ENCODE measurements around the gene TSPAN14. TPM values are rescaled to one million over a fixed set of nuclear protein-coding genes. Genes with fewer than 3 reads are reported as not detected.
A peak's percentile ranks its signal among the peaks of the same experiment; 100 is the strongest.

Gene TSPAN14
- total RNA-seq, 3 donors from 2014 or later, result 52.8 to 76.8 (median 74.8) TPM

GRCh38 chr10:80421707-80422536 lies 32.2 kb upstream of the TSPAN14 start:
- Histone ChIP-seq H3K4me1 (no peaks in the 10 kb centered on the region), H3K9me3 (no peaks in the 10 kb centered on the region), H3K27ac (no peak overlapping the region), H3K4me3 (no peak overlapping the region), H3K36me3 (no peaks in the 10 kb centered on the region), H3K27me3 (no peaks in the 10 kb centered on the region)
- no peak for DNase-seq (ENCODE audit: low spot score in 2 of 2)
- intact Hi-C loops (cut with DNase I; ENCODE audit: low total_unique reads), result no loop called here
- TF ChIP-seq CTCF (IDR thresholded peaks at IDR 0.05) (no peak), POLR2A (IDR thresholded peaks at IDR 0.05) (no peak), POLR2AphosphoS5 (IDR thresholded peaks at IDR 0.05) (no peak)

DNA sequence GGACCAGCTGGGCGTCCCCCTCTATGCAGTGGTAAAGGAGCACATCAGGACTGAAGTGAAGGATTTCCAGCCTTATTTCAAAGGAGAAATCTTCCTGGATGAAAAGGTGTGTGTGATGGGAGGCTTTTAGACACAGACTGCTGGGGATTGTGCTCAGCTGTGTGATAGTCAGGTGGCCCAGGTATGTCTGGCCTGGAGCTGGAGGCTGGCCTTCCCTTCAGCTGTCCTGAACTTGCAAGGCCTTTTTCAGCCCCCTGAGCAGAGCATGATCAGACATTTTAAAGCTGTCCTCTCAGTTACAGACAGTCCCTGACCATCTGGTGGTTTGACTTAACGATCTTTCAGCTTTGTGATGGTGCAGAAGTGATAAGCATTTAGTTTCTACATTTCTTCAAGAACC lies 28.2 kb upstream of the TSPAN14 start:
- no peaks in the 10 kb centered on the region for H3K4me1 ChIP-seq
- intact Hi-C loops (cut with DNase I; ENCODE audit: low total_unique reads), result no loop called here
- no peaks in the 10 kb centered on the region for H3K27me3 ChIP-seq
- H3K36me3 ChIP-seq, result no peaks in the 10 kb centered on the region
- no peaks in the 10 kb centered on the region for H3K9me3 ChIP-seq
- TF ChIP-seq POLR2AphosphoS5 (IDR thresholded peaks at IDR 0.05) (no peak), CTCF (IDR thresholded peaks at IDR 0.05) (no peak), POLR2A (IDR thresholded peaks at IDR 0.05) (no peak)
- no peak for DNase-seq (ENCODE audit: low spot score in 2 of 2)
- H3K4me3 ChIP-seq, result no peak overlapping the region
- no peak overlapping the region for H3K27ac ChIP-seq

DNA sequence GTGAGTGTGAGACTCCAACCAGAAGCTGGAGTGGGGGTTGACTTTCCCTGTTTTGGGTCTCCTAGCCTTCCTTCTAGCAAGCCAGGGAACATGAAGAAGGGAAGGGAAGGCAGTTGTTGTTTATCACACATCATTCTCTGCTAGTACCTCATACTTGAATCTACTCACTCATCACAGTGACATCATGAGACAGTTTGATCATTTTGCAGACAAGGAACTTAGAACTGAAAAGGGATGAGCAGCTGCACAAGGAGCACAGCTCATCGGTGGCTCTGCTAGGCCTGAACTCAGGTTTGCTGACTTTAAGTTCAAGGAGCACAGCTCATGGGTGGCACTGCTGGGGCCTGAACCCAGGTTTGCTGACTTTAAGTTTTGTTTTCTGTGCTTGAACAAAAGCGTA lies 26.6 kb upstream of the TSPAN14 start:
- no peak overlapping the region for H3K27ac ChIP-seq
- TF ChIP-seq POLR2A (IDR thresholded peaks at IDR 0.05) (no peak), POLR2AphosphoS5 (IDR thresholded peaks at IDR 0.05) (no peak), CTCF (IDR thresholded peaks at IDR 0.05) (no peak)
- no peaks in the 10 kb centered on the region for H3K27me3 ChIP-seq
- H3K9me3 ChIP-seq, result no peaks in the 10 kb centered on the region
- H3K4me1 ChIP-seq, result no peaks in the 10 kb centered on the region
- intact Hi-C loops (cut with DNase I; ENCODE audit: low total_unique reads), result no loop called here
- DNase-seq (ENCODE audit: low spot score in 2 of 2), result no peak
- no peaks in the 10 kb centered on the region for H3K36me3 ChIP-seq
- no peak overlapping the region for H3K4me3 ChIP-seq

- intact Hi-C loops (cut with DNase I; ENCODE audit: low total_unique reads), result no loop called here
- Histone ChIP-seq H3K4me3 (no peak overlapping the region), H3K27me3 (no peaks in the 10 kb centered on the region), H3K27ac (peak overlapping the region in 1 of 2 donors; percentile 38), H3K36me3 (no peaks in the 10 kb centered on the region), H3K4me1 (no peaks in the 10 kb centered on the region), H3K9me3 (no peaks in the 10 kb centered on the region)
- DNase-seq (ENCODE audit: low spot score in 2 of 2), result no peak
- TF ChIP-seq POLR2A (IDR thresholded peaks at IDR 0.05) (no peak), POLR2AphosphoS5 (IDR thresholded peaks at IDR 0.05) (peak in 1 of 3 donors; percentile 41)
Measured at GRCh38 chr10:80429521-80429973, 24.6 kb upstream of the TSPAN14 start.

GRCh38 chr10:80433134-80433533 lies 21.0 kb upstream of the TSPAN14 start:
- Histone ChIP-seq H3K27me3 (no peaks in the 10 kb centered on the region), H3K36me3 (no peaks in the 10 kb centered on the region), H3K9me3 (no peaks in the 10 kb centered on the region), H3K27ac (no peak overlapping the region), H3K4me1 (no peaks in the 10 kb centered on the region), H3K4me3 (no peak overlapping the region)
- DNase-seq (ENCODE audit: low spot score in 2 of 2), result no peak
- TF ChIP-seq CTCF (IDR thresholded peaks at IDR 0.05) (no peak), POLR2A (IDR thresholded peaks at IDR 0.05) (no peak), POLR2AphosphoS5 (IDR thresholded peaks at IDR 0.05) (no peak)
- intact Hi-C loops (cut with DNase I; ENCODE audit: low total_unique reads), result no loop called here
